KMS-11 (cell line): ENCODE data around the gene STIM1.

Source experiments
- H2AFZ ChIP-seq: fragments of 200-600 bp; sonication (generic); 2 replicates; pipeline ENCODE4 v1.6.1; 2016; ENCODE audit warnings: antibody characterized with exemption, mixed run types, low read depth
- H3K27ac ChIP-seq: fragments of 200-600 bp; sonication (generic); 2 replicates; pipeline ENCODE4 v1.6.1; 2016; ENCODE audit warnings: mild to moderate bottlenecking, mixed run types
- H3K27me3 ChIP-seq: fragments of 200-600 bp; sonication (generic); 2 replicates; pipeline ENCODE4 v1.6.1; 2017; ENCODE audit warnings: mild to moderate bottlenecking, low read depth, mixed run types, moderate library complexity; ENCODE audit not compliant: insufficient read depth
- H3K36me3 ChIP-seq: fragments of 200-600 bp; sonication (generic); 2 replicates; pipeline ENCODE4 v1.6.1; 2017; ENCODE audit warnings: mild to moderate bottlenecking, mixed run types; ENCODE audit not compliant: insufficient read depth
- H3K4me1 ChIP-seq: fragments of 200-600 bp; sonication (generic); 2 replicates; pipeline ENCODE4 v1.6.1; 2016; ENCODE audit warnings: mild to moderate bottlenecking, low read depth, mixed run types; ENCODE audit not compliant: poor library complexity, severe bottlenecking
- H3K4me2 ChIP-seq: fragments of 200-600 bp; sonication (generic); 2 replicates; pipeline ENCODE4 v1.7.0; 2016; ENCODE audit warnings: mild to moderate bottlenecking, mixed run types
- H3K4me3 ChIP-seq: fragments of 200-600 bp; sonication (generic); IDR thresholded peaks from 2 replicates; pipeline ENCODE4 v1.6.1; 2017; ENCODE audit warnings: low read depth, low read length, mixed read lengths; ENCODE audit not compliant: insufficient read depth
- H3K79me2 ChIP-seq: fragments of 200-600 bp; sonication (generic); 2 replicates; pipeline ENCODE4 v1.6.1; 2016; ENCODE audit warnings: low read depth, mixed run types; ENCODE audit not compliant: insufficient read depth
- H3K9ac ChIP-seq: fragments of 200-600 bp; sonication (generic); 2 replicates; pipeline ENCODE4 v1.6.1; 2016; ENCODE audit warnings: mild to moderate bottlenecking, mixed run types
- H4K20me1 ChIP-seq: fragments of 200-600 bp; sonication (generic); 2 replicates; pipeline ENCODE4 v1.6.1; 2016; ENCODE audit warnings: mild to moderate bottlenecking, mixed run types; ENCODE audit not compliant: insufficient read depth
- CTCF ChIP-seq: fragments of 200-600 bp; sonication (generic); conservative IDR thresholded peaks from 2 replicates; pipeline ENCODE4 v1.6.1; 2017; ENCODE audit warnings: low read depth, mild to moderate bottlenecking, antibody characterized with exemption, low read length, moderate library complexity, mixed read lengths

STIM1 gene

GRCh38 chr11:3925513-3925912 is 70.0 kb downstream of the STIM1 start:
- Histone ChIP-seq H3K79me2 (no peaks in the 10 kb centered on the region), H4K20me1 (no peaks in the 10 kb centered on the region), H3K4me1 (peaks cover 19% of the 10 kb centered on the region), H2AFZ (no peak overlapping the region), H3K4me3 (no peak overlapping the region), H3K9ac (no peak overlapping the region), H3K27ac (no peak overlapping the region), H3K27me3 (no peaks in the 10 kb centered on the region), H3K36me3 (no peaks in the 10 kb centered on the region), H3K4me2 (no peak overlapping the region)
- no peak for TF ChIP-seq CTCF

- Histone ChIP-seq H3K4me3 (no peak overlapping the region), H3K4me2 (no peak overlapping the region), H2AFZ (no peak overlapping the region), H3K79me2 (no peaks in the 10 kb centered on the region), H3K27me3 (no peaks in the 10 kb centered on the region), H3K27ac (no peak overlapping the region), H3K9ac (no peak overlapping the region), H4K20me1 (no peaks in the 10 kb centered on the region), H3K4me1 (peaks cover 12% of the 10 kb centered on the region), H3K36me3 (no peaks in the 10 kb centered on the region)
- TF ChIP-seq CTCF, result no peak
These were observed 71.1 kb downstream of the STIM1 start for GRCh38 chr11:3926458-3927095.

- no peak overlapping the region for H2AFZ ChIP-seq
- TF ChIP-seq CTCF, result no peak
- H3K4me1 ChIP-seq, result peaks cover 12% of the 10 kb centered on the region
- H3K4me2 ChIP-seq, result no peak overlapping the region
- no peaks in the 10 kb centered on the region for H3K27me3 ChIP-seq
- H4K20me1 ChIP-seq, result no peaks in the 10 kb centered on the region
- H3K79me2 ChIP-seq, result no peaks in the 10 kb centered on the region
- H3K9ac ChIP-seq, result no peak overlapping the region
- H3K27ac ChIP-seq, result no peak overlapping the region
- H3K36me3 ChIP-seq, result no peaks in the 10 kb centered on the region
- no peak overlapping the region for H3K4me3 ChIP-seq
These were observed 71.8 kb downstream of the STIM1 start for GRCh38 chr11:3927129-3927796.

- no peak for TF ChIP-seq CTCF
- Histone ChIP-seq H3K36me3 (no peaks in the 10 kb centered on the region), H3K4me1 (peaks cover 12% of the 10 kb centered on the region), H2AFZ (no peak overlapping the region), H3K4me3 (no peak overlapping the region), H3K27me3 (no peaks in the 10 kb centered on the region), H3K9ac (no peak overlapping the region), H3K4me2 (no peak overlapping the region), H3K79me2 (no peaks in the 10 kb centered on the region), H4K20me1 (no peaks in the 10 kb centered on the region), H3K27ac (no peak overlapping the region)
These were observed 73.8 kb downstream of the STIM1 start for GRCh38 chr11:3929232-3929631.
